GF-D8 (cell line): ENCODE results near the gene MYH9.

Experiments used
- DNase-seq: peaks from one replicate; lab custom pipeline; 2025; lab: John Stamatoyannopoulos, UW

The MYH9 gene

DNA sequence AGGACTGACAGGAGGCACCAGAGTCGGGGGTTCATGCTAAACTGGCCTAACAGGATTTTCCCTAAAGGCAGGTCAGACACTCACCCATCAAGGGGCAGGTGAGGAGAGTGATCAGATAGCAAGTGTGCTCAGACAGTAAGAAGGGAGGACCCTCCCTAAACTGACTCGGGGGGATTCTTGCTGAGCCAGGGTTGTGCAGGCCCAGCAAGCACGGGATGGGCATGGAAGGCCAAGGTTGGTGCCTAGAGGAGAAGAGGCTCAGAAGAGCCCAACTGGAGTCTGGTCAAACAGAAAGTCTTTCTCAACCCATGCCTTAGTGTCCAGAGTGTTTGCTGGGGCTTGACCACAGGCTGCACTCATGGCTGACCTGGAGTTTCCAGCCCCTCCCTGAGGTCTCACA lies 141.0 kb downstream of the MYH9 start:
- no peak for DNase-seq

DNA sequence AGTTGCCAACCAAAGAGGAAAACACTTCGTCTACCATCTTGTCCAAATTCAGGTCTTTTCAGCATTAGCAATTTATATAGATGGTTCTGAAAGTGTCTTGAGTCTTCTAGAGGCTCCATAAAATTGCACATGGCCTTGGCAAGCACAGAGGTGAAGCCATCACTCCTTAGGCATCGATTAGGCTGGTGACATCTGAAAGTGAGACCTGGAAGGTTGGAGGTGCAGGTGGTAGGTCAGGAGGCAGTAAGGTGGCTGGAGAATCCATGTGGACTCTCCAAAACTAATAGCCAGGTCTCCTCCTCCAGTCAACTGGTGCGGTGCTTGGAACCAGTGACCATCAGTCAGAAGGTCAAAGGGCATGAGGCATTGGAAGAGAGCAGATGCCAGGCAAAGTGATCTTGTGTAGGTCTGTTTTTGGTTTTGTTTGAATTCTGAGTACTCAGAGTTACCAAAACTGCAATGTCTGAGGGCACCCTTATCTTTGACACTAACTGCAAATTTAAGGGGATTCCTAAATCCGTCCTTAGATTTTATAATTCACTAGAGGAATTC lies 141.9 kb downstream of the MYH9 start:
- no peak for DNase-seq

GRCh38 chr22:36244522-36245391 lies 143.0 kb downstream of the MYH9 start:
- DNase-seq = no peak

- DNase-seq = no peak
These were observed 143.8 kb downstream of the MYH9 start for GRCh38 chr22:36243986-36244385.

- DNase-seq = peak; percentile 54
These were observed 148.2 kb downstream of the MYH9 start, which contains the start of gene APOL2 for GRCh38 chr22:36239401-36240171. APOL2 (minus strand) TSS chr22:36239527; CDS start chr22:36233162, 6,365 bp downstream.

- no peak for DNase-seq
These were observed 148.7 kb downstream of the MYH9 start for GRCh38 chr22:36239150-36239400.

DNA sequence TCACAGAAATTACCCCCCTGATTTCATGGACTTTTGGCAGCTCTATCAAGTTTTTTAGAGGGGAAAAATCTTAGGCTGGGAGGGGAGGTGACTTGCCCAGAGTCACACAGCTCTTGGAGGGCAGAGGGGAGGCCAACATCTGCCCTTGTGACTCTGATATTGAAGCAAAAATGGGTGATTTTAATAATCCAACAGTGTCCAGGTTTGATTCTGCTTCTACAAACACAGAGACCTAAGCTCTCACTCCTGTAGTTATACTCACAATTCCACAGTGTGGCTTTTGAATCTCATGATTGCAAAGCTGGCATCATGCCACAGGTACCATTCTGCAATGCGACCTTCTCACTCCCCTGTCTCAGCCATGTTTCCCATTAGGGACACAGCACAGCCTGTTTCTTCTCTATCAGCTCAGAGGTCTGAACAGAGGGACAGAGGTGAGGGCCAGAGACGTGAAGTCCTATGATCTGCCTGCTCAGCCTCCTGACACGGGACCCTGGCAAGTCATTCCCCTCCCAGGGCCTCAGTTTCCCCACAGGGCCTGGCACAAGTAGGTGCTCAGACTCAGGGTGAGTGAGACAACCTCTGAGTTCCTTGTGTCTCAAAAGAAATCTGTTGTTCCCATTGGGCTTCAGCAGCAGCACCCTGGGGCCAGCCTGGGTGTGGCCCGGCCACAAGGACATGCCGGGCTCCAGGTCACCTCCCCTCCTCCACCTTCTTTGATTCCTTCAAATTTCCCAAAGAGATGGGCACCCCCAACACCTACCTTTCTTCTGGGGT lies 149.2 kb downstream of the MYH9 start:
- DNase-seq = no peak

GRCh38 chr22:36237462-36238372 lies 150.1 kb downstream of the MYH9 start:
- no peak for DNase-seq

- DNase-seq = no peak
These were observed 151.1 kb downstream of the MYH9 start for GRCh38 chr22:36236388-36237319.

GRCh38 chr22:36235585-36235984 lies 152.2 kb downstream of the MYH9 start:
- no peak for DNase-seq

DNA sequence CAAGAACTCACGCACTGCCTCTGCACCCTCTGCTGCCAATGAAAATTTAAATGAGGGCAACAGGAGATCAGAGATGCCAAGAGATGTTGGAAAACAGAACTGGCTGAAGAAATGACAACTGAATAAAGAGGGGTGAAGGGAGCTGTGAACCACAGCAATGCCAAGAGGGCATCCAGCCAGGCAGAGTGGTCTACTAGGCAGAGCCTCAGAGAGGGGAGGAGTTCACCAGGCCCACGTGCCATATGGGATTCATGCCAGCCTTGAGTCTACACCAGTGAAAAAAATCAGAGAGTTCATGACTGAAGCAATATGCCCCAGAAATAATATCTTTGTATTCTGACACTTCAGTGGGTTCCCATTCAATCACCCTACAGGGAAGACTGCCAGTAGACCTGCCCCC lies 152.8 kb downstream of the MYH9 start:
- DNase-seq = no peak

GRCh38 chr22:36234213-36234612 lies 153.6 kb downstream of the MYH9 start:
- DNase-seq = no peak

DNA sequence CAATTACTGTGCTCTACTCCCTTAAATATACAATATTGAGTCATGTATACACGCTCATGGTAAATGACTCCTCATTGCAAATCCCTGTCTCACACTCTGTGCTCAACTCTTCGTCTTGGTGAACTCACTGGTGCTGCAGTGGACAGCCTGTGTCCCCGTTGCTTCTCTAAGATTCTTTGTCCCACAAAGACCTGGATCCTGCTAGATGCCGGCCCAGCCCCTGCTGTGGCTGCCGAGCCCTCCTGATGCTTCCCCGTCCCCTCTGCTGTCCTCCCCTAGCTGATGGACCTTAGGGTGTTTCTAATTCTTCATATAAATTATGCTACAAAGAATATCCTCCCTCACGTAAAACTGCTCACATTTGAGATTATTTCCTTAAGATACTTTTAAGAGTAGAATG lies 154.0 kb downstream of the MYH9 start:
- DNase-seq = no peak

DNA sequence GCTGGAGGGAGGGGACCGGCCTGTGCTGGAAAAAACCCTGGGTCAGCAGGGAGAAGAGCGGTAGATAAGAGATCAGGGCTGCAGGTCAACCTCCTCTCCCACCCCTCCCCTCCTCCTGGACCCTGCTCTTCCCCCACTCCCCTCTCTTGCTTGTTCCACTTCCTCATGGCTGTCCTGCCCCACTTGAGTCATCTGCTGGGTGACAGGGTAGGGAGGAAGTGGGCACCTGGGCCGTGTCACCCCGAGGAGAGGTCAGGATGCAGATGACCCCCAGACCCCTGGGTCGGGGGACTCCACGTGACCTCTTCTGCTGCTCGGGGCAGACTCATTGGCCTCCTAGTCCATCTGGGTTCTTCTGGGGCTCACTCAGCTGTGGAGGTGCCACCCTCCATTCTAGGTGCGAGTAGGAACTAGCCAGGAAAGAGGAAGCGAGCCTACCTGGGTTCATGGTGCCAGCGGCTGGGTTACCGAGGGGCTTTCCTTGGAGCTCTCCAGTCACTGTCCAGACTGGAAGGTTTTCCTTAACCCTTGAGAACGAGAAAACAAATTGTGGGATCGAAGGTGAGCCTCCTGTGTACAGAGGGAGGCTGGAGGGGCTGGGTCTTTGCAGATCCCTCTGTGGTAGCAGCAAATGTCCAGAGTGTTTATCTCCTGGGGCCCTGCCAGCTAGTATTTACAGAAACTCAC lies 154.9 kb downstream of the MYH9 start:
- no peak for DNase-seq
